ENCODE measurements around the gene SORBS1. TPM values are rescaled to one million over a fixed set of nuclear protein-coding genes. Genes with fewer than 3 reads are reported as not detected.

The SORBS1 gene
- total RNA-seq, 1 experiment from 2014 or later = 0.56 TPM

- CTCF ChIA-PET = interaction anchor here (0.6 to 1.3 kb wide), 2 partner anchors 59 to 228 kb away, joined by 5 to 6 read pairs; no protein-coding TSS in a partner anchor
- BruUV-seq (replicated peaks) = no TSS peak
- POLR2A ChIA-PET (ENCODE audit: low non-redundant PET) = no interaction called here
- no peak overlapping the region for H3K4me3 ChIP-seq (ENCODE audit: low read depth, low read length, poor library complexity, severe bottlenecking)
- H3K9me3 ChIP-seq (ENCODE audit: low read depth, low read length, poor library complexity, severe bottlenecking) = no peaks in the 10 kb centered on the region
- no peaks in the 10 kb centered on the region for H3K36me3 ChIP-seq (ENCODE audit: insufficient read depth, low read length, poor library complexity, severe bottlenecking)
- no peak for DNase-seq (ENCODE audit: low spot score)
- H3K27me3 ChIP-seq (replicated peaks; ENCODE audit: insufficient read depth, low read depth, low read length, poor library complexity) = peaks cover 42% of the 10 kb centered on the region
- H3K4me1 ChIP-seq (ENCODE audit: insufficient read depth, low read length, poor library complexity, severe bottlenecking) = no peaks in the 10 kb centered on the region
- intact Hi-C loops (cut with micrococcal nuclease; ENCODE audit: unreplicated experiment) = loop anchor here (1.0 to 5.0 kb wide), 2 partner anchors 228 to 469 kb away; no protein-coding TSS in a partner anchor
- no peak overlapping the region for H3K27ac ChIP-seq (ENCODE audit: low read depth, low read length, poor library complexity, severe bottlenecking)
- TF ChIP-seq CTCF (conservative IDR thresholded peaks at IDR 0.05; ENCODE audit: low read depth, low read length) (no peak), EZH2 (IDR thresholded peaks at IDR 0.05; ENCODE audit: borderline replicate concordance, low read depth, low read length, poor library complexity, severe bottlenecking) (no peak)
These were observed 187.5 kb downstream of the SORBS1 start for GRCh38 chr10:95373660-95374059.

- no peak for DNase-seq (ENCODE audit: low spot score)
- no peaks in the 10 kb centered on the region for H3K36me3 ChIP-seq (ENCODE audit: insufficient read depth, low read length, poor library complexity, severe bottlenecking)
- ChIA-PET CTCF (interaction anchor here (1.9 to 2.9 kb wide), 2 partner anchors 118 to 231 kb away, joined by 10 to 24 read pairs; no protein-coding TSS in a partner anchor), POLR2A (ENCODE audit: low non-redundant PET) (no interaction called here)
- H3K4me3 ChIP-seq (ENCODE audit: low read depth, low read length, poor library complexity, severe bottlenecking) = no peak overlapping the region
- H3K27me3 ChIP-seq (replicated peaks; ENCODE audit: insufficient read depth, low read depth, low read length, poor library complexity) = peaks cover 11% of the 10 kb centered on the region
- no TSS peak for BruUV-seq (replicated peaks)
- no peaks in the 10 kb centered on the region for H3K9me3 ChIP-seq (ENCODE audit: low read depth, low read length, poor library complexity, severe bottlenecking)
- intact Hi-C loops (cut with micrococcal nuclease; ENCODE audit: unreplicated experiment) = loop anchor here (5.0 kb wide), 1 partner anchor 177 kb away; no protein-coding TSS in a partner anchor
- no peak overlapping the region for H3K27ac ChIP-seq (ENCODE audit: low read depth, low read length, poor library complexity, severe bottlenecking)
- H3K4me1 ChIP-seq (ENCODE audit: insufficient read depth, low read length, poor library complexity, severe bottlenecking) = no peaks in the 10 kb centered on the region
- TF ChIP-seq CTCF (conservative IDR thresholded peaks at IDR 0.05; ENCODE audit: low read depth, low read length) (no peak), EZH2 (IDR thresholded peaks at IDR 0.05; ENCODE audit: borderline replicate concordance, low read depth, low read length, poor library complexity, severe bottlenecking) (no peak)
These were observed 196.8 kb downstream of the SORBS1 start for GRCh38 chr10:95364342-95364741.

- TF ChIP-seq CTCF (conservative IDR thresholded peaks at IDR 0.05; ENCODE audit: low read depth, low read length) (peak; percentile 89), EZH2 (IDR thresholded peaks at IDR 0.05; ENCODE audit: borderline replicate concordance, low read depth, low read length, poor library complexity, severe bottlenecking) (no peak)
- CTCF ChIA-PET = interaction anchor here (0.9 to 2.9 kb wide), 4 partner anchors 22 to 230 kb away, joined by 3 to 24 read pairs (median 10); no protein-coding TSS in a partner anchor
- Histone ChIP-seq H3K36me3 (ENCODE audit: insufficient read depth, low read length, poor library complexity, severe bottlenecking) (no peaks in the 10 kb centered on the region), H3K27me3 (replicated peaks; ENCODE audit: insufficient read depth, low read depth, low read length, poor library complexity) (peaks cover 4% of the 10 kb centered on the region), H3K9me3 (ENCODE audit: low read depth, low read length, poor library complexity, severe bottlenecking) (no peaks in the 10 kb centered on the region), H3K27ac (ENCODE audit: low read depth, low read length, poor library complexity, severe bottlenecking) (no peak overlapping the region), H3K4me1 (ENCODE audit: insufficient read depth, low read length, poor library complexity, severe bottlenecking) (no peaks in the 10 kb centered on the region), H3K4me3 (ENCODE audit: low read depth, low read length, poor library complexity, severe bottlenecking) (no peak overlapping the region)
- peak; percentile 70 for DNase-seq (ENCODE audit: low spot score)
- intact Hi-C loops (cut with micrococcal nuclease; ENCODE audit: unreplicated experiment) = loop anchor here (1.0 to 5.0 kb wide), 4 partner anchors 117 to 733 kb away; no protein-coding TSS in a partner anchor
- POLR2A ChIA-PET (ENCODE audit: low non-redundant PET) = no interaction called here
- no TSS peak for BruUV-seq (replicated peaks)
These were observed 197.8 kb downstream of the SORBS1 start for GRCh38 chr10:95363303-95363912.

All from A673 (cell line).